Fibroblast of lung (primary cell): Measurements from ENCODE around the gene TTC9C. TPM values are rescaled to one million over a fixed set of nuclear protein-coding genes. Genes with fewer than 3 reads are reported as not detected.
"Not testable (repeated sequence)": the region's sequence is repeated elsewhere in the genome, so short reads cannot be mapped to it uniquely, and the experiment has no call there.

ENCODE experiments used
- DNase-seq, 2 donors: peaks; one replicate each; pipeline versions ENCODE4 v3.0.0 to v3.0.0-alpha.2; 2010; ENCODE audit warnings: low read depth in 2 of 2
- H2AFZ ChIP-seq: 2 replicates; pipeline ENCODE4 v1.5.1; 2012; ENCODE audit warnings: low read length, control low read depth, inconsistent platforms
- H3K27ac ChIP-seq: 2 replicates; pipeline ENCODE4 v1.5.1; 2011; ENCODE audit warnings: low read length, control low read depth; ENCODE audit not compliant: insufficient read depth
- H3K27me3 ChIP-seq: 2 replicates; pipeline ENCODE4 v1.5.1; 2011; ENCODE audit warnings: mild to moderate bottlenecking, low read length; ENCODE audit not compliant: control insufficient read depth, insufficient read depth
- H3K36me3 ChIP-seq: 2 replicates; pipeline ENCODE4 v1.5.1; 2011; ENCODE audit warnings: low read length; ENCODE audit not compliant: control insufficient read depth, insufficient read depth
- H3K4me1 ChIP-seq: 2 replicates; pipeline ENCODE4 v1.5.1; 2011; ENCODE audit warnings: low read length; ENCODE audit not compliant: control insufficient read depth, insufficient read depth; ENCODE audit errors: extremely low read depth
- H3K4me2 ChIP-seq: 2 replicates; pipeline ENCODE4 v1.5.1; 2011; ENCODE audit warnings: low read length, control low read depth; ENCODE audit not compliant: insufficient read depth; ENCODE audit errors: extremely low read depth
- H3K4me3 ChIP-seq, 4 experiments: fragments of 200-600 bp in 1 of 4; sonication (generic) in 1 of 4; replicated peaks in 1 of 4; 2 replicates each; pipeline ENCODE4 v1.5.1; 2011 to 2016; ENCODE audit warnings: low read length in 4 of 4, low read depth in 3 of 4, mild to moderate bottlenecking in 3 of 4, control low read depth in 2 of 4, inconsistent platforms in 1 of 4, mixed read lengths in 1 of 4; ENCODE audit not compliant: insufficient read depth in 1 of 4; ENCODE audit errors: control extremely low read depth in 1 of 4
- H3K79me2 ChIP-seq: 2 replicates; pipeline ENCODE4 v1.5.1; 2012; ENCODE audit warnings: mild to moderate bottlenecking, low read length, inconsistent platforms; ENCODE audit not compliant: control insufficient read depth, insufficient read depth
- H3K9ac ChIP-seq: 2 replicates; pipeline ENCODE4 v1.5.1; 2011; ENCODE audit warnings: mild to moderate bottlenecking, low read length, control low read depth; ENCODE audit not compliant: insufficient read depth
- H3K9me3 ChIP-seq: 2 replicates; pipeline ENCODE4 v1.5.1; 2012; ENCODE audit warnings: low read depth, low read length; ENCODE audit not compliant: control insufficient read depth, insufficient read depth
- H4K20me1 ChIP-seq: 2 replicates; pipeline ENCODE4 v1.5.1; 2011; ENCODE audit warnings: low read length; ENCODE audit not compliant: control insufficient read depth, insufficient read depth; ENCODE audit errors: extremely low read depth
- CTCF ChIP-seq, 2 donors: IDR thresholded peaks in 1 of 2; conservative IDR thresholded peaks in 1 of 2; 1 replicate in 1 of 2; 2 replicates in 1 of 2; pipeline ENCODE4 v1.5.1; 2011 to 2012; ENCODE audit warnings: low read length in 2 of 2, control low read depth in 1 of 2, inconsistent platforms in 1 of 2, low read depth in 1 of 2, mild to moderate bottlenecking in 1 of 2
- EZH2 ChIP-seq: IDR thresholded peaks from 2 replicates; pipeline ENCODE4 v1.5.1; 2012; ENCODE audit warnings: low read length, control low read depth, mild to moderate bottlenecking; ENCODE audit errors: missing control alignments
- polyA plus RNA-seq, 2 donors: library from polyadenylated mRNA; depleted of rRNA in 1 of 2; stranded (reverse) in 1 of 2; unstranded in 1 of 2; fragments of >200 nt; gene quantifications; 2 replicates each; pipeline ENCODE4 v1.2.1, GENCODE V29; 2011 to 2012; ENCODE audit warnings: missing spikeins in 1 of 2
- total RNA-seq: library from RNA; depleted of rRNA; stranded (reverse); fragments of >200 nt; gene quantifications from 2 replicates; pipeline ENCODE4 v1.2.1, GENCODE V29; 2014

The TTC9C gene
- total and polyA plus RNA-seq, 2 donors (not counting 1 experiment from before 2014, with no cell fraction given), result 26.1 to 44.4 TPM

DNA sequence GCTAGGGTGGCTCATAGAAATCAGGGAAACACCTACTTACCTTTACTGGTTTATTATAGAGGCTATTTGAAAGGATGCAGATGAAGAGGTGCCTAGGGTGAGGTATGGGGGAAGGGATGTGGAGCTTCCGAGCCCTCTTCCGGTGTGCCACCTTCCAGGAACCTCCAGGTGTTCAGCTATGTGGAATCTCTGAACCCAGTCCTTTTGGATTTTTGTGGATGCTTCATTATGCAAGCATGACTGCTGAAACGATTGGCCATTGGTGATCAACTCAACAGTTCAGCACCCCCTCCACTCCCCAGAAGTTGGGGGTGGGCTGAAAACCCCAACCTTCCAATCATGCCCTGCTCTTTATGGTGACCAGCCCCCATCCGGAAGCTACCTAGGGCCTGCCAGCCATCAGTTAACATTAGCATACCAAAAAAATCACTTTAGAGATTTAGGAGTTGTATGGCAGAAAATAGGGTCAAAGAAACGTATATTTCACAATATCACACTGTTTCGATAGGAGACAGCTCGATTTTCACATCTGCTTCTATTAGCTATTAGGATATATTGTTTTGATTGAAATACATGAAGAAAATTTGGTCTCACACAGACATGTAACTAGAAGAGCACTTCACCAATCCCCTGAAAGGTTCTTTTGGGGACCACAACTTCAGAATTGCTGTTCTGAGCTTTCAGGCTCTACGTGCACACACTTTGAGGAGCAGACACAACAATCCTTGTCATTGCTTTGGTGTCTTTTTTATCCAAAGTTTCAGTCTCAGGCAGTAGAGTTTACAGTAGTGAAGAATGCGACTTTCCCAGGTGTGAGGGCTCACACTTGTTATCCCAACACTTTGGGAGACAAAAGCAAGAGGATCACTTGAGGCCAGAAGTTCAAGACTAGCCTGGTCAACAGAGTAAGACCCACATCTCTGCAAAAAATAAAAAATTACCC, 29.8 kb downstream of the TTC9C start:
- no peaks in the 10 kb centered on the region for H4K20me1 ChIP-seq
- H3K4me3 ChIP-seq, result no peak overlapping the region
- no peak overlapping the region for H3K27ac ChIP-seq
- peaks cover 8% of the 10 kb centered on the region for H3K79me2 ChIP-seq
- no peak overlapping the region for H3K9ac ChIP-seq
- H3K4me2 ChIP-seq, result no peak overlapping the region
- H3K4me1 ChIP-seq, result no peaks in the 10 kb centered on the region
- no peak for TF ChIP-seq CTCF (conservative IDR thresholded peaks at IDR 0.05 in 1 of 2, IDR thresholded peaks at IDR 0.05 in 1 of 2; ENCODE audit: low read depth in 1 of 2, low read length in 2 of 2)
- no peak for TF ChIP-seq EZH2
- no peaks in the 10 kb centered on the region for H3K9me3 ChIP-seq
- H3K36me3 ChIP-seq, result no peaks in the 10 kb centered on the region
- no peak for DNase-seq
- H3K27me3 ChIP-seq, result no peaks in the 10 kb centered on the region
- H2AFZ ChIP-seq, result peak overlapping the region; percentile 26

DNA sequence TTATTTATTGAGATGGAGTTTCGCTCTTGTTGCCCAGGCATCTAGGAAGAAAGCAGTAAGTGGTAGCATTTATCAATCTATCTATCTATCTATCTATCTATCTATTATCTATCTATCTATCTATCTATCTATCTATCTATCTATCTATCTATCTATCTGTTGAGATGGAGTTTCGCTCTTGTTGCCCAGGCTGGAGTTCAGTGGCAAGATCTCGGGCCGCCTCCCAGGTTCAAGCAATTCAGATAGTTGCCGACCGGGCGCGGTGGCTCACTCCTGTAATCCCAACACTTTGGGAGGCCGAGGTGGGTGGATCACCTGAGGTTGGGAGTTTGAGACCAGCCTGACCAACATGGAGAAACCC, 32.6 kb downstream of the TTC9C start:
- not testable (repeated sequence) for H3K4me2 ChIP-seq, H3K27ac ChIP-seq, H4K20me1 ChIP-seq, H3K36me3 ChIP-seq, H3K79me2 ChIP-seq, H3K4me1 ChIP-seq, DNase-seq, H3K9me3 ChIP-seq, H2AFZ ChIP-seq, H3K27me3 ChIP-seq, H3K9ac ChIP-seq
- H3K4me3 ChIP-seq, result peak overlapping the region in 1 of 4 experiments; percentile 89

- H3K9ac ChIP-seq, result peak overlapping the region; percentile 50
- H3K79me2 ChIP-seq, result peaks cover 12% of the 10 kb centered on the region
- H3K9me3 ChIP-seq, result no peaks in the 10 kb centered on the region
- TF ChIP-seq CTCF (conservative IDR thresholded peaks at IDR 0.05 in 1 of 2, IDR thresholded peaks at IDR 0.05 in 1 of 2; ENCODE audit: low read depth in 1 of 2, low read length in 2 of 2), result no peak
- no peak for TF ChIP-seq EZH2
- peaks cover 6% of the 10 kb centered on the region for H3K4me1 ChIP-seq
- peak overlapping the region; percentile 97 for H3K4me2 ChIP-seq
- peak overlapping the region; percentile 91 for H3K27ac ChIP-seq
- H3K4me3 ChIP-seq, result peak overlapping the region; percentile 25 to 78 (median 56)
- no peaks in the 10 kb centered on the region for H3K27me3 ChIP-seq
- peak overlapping the region; percentile 96 for H2AFZ ChIP-seq
- H3K36me3 ChIP-seq, result peaks cover 5% of the 10 kb centered on the region
- DNase-seq, result no peak
- no peaks in the 10 kb centered on the region for H4K20me1 ChIP-seq
Observed at GRCh38 chr11:62770778-62771143, 42.5 kb downstream of the TTC9C start.
